Left ventricle myocardium inferior (tissue), 1 donor: ENCODE data around the gene KLHL3. TPM values are rescaled to one million over a fixed set of nuclear protein-coding genes. Genes with fewer than 3 reads are reported as not detected.

Experiments
- DNase-seq: peaks from one replicate; pipeline ENCODE4 v3.0.0-alpha.2; 2020
- H3K27ac ChIP-seq: fragments of 200-600 bp; replicated peaks from 2 replicates; pipeline ENCODE4 v1.8.0; 2021
- H3K27me3 ChIP-seq: fragments of 200-600 bp; 2 replicates; pipeline ENCODE4 v1.8.0; 2021; ENCODE audit warnings: low read depth
- H3K36me3 ChIP-seq: fragments of 200-600 bp; 2 replicates; pipeline ENCODE4 v1.8.0; 2021
- H3K4me1 ChIP-seq: fragments of 200-600 bp; 2 replicates; pipeline ENCODE4 v1.8.0; 2021
- H3K4me3 ChIP-seq: fragments of 200-600 bp; 2 replicates; pipeline ENCODE4 v1.8.0; 2021; ENCODE audit warnings: mild to moderate bottlenecking, moderate library complexity
- H3K9me3 ChIP-seq: fragments of 200-600 bp; replicated peaks from 2 replicates; pipeline ENCODE4 v1.8.0; 2021
- intact Hi-C: fragments of 100-400 bp; cut with micrococcal nuclease; formaldehyde crosslinking; loops from one replicate; pipeline ENCODE4 v1.11.0; 2022
- total RNA-seq: library from RNA; stranded (reverse); fragmentation: NEBNext Ultra II Directional; extraction: Animal tissue kit (Norgen Biotek cat#: 25700); gene quantifications from one replicate; pipeline ENCODE4 v1.2.1, GENCODE V29; 2021
- TF ChIP-seq, protein P1 (sequence below): fragments of 200-600 bp; IDR thresholded peaks from 2 replicates; pipeline ENCODE4 v1.8.0; 2021; ENCODE audit warnings: antibody characterized with exemption, mild to moderate bottlenecking, borderline replicate concordance
- donor health status: DM: no; HTN: yes; CAD: no; lungs with severe emphysema.

The KLHL3 gene
- total RNA-seq, 1 donor from 2014 or later = 26.3 TPM

GRCh38 chr5:137594717-137595116 is 141.2 kb downstream of the KLHL3 start:
- intact Hi-C loops = no loop called here
- DNase-seq = no peak
- Histone ChIP-seq H3K9me3 (peaks cover 11% of the 10 kb centered on the region), H3K4me1 (no peaks in the 10 kb centered on the region), H3K4me3 (no peak overlapping the region), H3K27ac (no peak overlapping the region), H3K36me3 (no peaks in the 10 kb centered on the region), H3K27me3 (peaks cover 35% of the 10 kb centered on the region)
- TF ChIP-seq, protein P1, sequence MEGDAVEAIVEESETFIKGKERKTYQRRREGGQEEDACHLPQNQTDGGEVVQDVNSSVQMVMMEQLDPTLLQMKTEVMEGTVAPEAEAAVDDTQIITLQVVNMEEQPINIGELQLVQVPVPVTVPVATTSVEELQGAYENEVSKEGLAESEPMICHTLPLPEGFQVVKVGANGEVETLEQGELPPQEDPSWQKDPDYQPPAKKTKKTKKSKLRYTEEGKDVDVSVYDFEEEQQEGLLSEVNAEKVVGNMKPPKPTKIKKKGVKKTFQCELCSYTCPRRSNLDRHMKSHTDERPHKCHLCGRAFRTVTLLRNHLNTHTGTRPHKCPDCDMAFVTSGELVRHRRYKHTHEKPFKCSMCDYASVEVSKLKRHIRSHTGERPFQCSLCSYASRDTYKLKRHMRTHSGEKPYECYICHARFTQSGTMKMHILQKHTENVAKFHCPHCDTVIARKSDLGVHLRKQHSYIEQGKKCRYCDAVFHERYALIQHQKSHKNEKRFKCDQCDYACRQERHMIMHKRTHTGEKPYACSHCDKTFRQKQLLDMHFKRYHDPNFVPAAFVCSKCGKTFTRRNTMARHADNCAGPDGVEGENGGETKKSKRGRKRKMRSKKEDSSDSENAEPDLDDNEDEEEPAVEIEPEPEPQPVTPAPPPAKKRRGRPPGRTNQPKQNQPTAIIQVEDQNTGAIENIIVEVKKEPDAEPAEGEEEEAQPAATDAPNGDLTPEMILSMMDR = no peak

GRCh38 chr5:137592317-137592716 is 143.6 kb downstream of the KLHL3 start:
- H3K9me3 ChIP-seq = peaks cover 11% of the 10 kb centered on the region
- no peaks in the 10 kb centered on the region for H3K4me1 ChIP-seq
- DNase-seq = no peak
- peaks cover 30% of the 10 kb centered on the region for H3K27me3 ChIP-seq
- no peak overlapping the region for H3K27ac ChIP-seq
- H3K4me3 ChIP-seq = no peak overlapping the region
- H3K36me3 ChIP-seq = no peaks in the 10 kb centered on the region
- intact Hi-C loops = no loop called here
- TF ChIP-seq, protein P1 = no peak

GRCh38 chr5:137589185-137589584 is 146.7 kb downstream of the KLHL3 start:
- intact Hi-C loops = no loop called here
- TF ChIP-seq, protein P1 = no peak
- Histone ChIP-seq H3K27me3 (peaks cover 45% of the 10 kb centered on the region), H3K36me3 (no peaks in the 10 kb centered on the region), H3K4me1 (no peaks in the 10 kb centered on the region), H3K4me3 (no peak overlapping the region), H3K9me3 (peaks cover 23% of the 10 kb centered on the region), H3K27ac (no peak overlapping the region)
- DNase-seq = no peak

GRCh38 chr5:137587919-137588318 is 148.0 kb downstream of the KLHL3 start:
- no peak for DNase-seq
- H3K27ac ChIP-seq = no peak overlapping the region
- TF ChIP-seq, protein P1 = no peak
- no peak overlapping the region for H3K4me3 ChIP-seq
- H3K27me3 ChIP-seq = peaks cover 40% of the 10 kb centered on the region
- peaks cover 23% of the 10 kb centered on the region for H3K9me3 ChIP-seq
- H3K36me3 ChIP-seq = no peaks in the 10 kb centered on the region
- no peaks in the 10 kb centered on the region for H3K4me1 ChIP-seq
- intact Hi-C loops = no loop called here

DNA sequence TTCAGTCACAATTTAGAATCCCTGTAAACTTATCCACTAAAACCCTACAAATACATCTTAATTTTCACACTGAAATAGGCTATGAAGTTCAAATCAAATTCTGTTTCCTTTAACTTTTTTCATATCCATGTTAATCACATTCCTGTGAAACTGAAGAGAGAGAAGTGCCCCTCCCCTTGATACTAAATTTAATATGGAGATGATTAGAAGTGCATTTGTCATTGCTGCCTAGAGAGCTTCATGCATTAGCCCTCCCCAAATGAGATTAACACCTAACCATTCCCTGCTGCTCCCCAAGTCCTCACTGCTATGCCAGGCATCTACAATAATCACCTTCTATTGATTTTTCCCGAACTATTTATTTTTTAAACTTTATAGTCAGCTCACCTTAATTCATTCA is 151.6 kb downstream of the KLHL3 start:
- intact Hi-C loops = no loop called here
- H3K27ac ChIP-seq = no peak overlapping the region
- DNase-seq = no peak
- H3K36me3 ChIP-seq = no peaks in the 10 kb centered on the region
- TF ChIP-seq, protein P1 = no peak
- H3K9me3 ChIP-seq = peaks cover 11% of the 10 kb centered on the region
- H3K4me1 ChIP-seq = no peaks in the 10 kb centered on the region
- peaks cover 29% of the 10 kb centered on the region for H3K27me3 ChIP-seq
- H3K4me3 ChIP-seq = no peak overlapping the region

- DNase-seq = no peak
- no peaks in the 10 kb centered on the region for H3K36me3 ChIP-seq
Observed at GRCh38 chr5:137583129-137583528, 152.8 kb downstream of the KLHL3 start.

More at GRCh38 chr5:137583129-137583528, 152.8 kb downstream of the KLHL3 start:
- intact Hi-C loops = no loop called here
- H3K9me3 ChIP-seq = peaks cover 11% of the 10 kb centered on the region
- TF ChIP-seq, protein P1 = no peak
- H3K4me3 ChIP-seq = no peak overlapping the region
- H3K4me1 ChIP-seq = no peaks in the 10 kb centered on the region
- H3K27me3 ChIP-seq = peaks cover 23% of the 10 kb centered on the region
- H3K27ac ChIP-seq = no peak overlapping the region
